ENCODE measurements around the gene CCDC40. TPM values are rescaled to one million over a fixed set of nuclear protein-coding genes. Genes with fewer than 3 reads are reported as not detected.

The CCDC40 gene
- total and polyA plus RNA-seq, 2 of the 13 experiments (the other 11 are each of a cell fraction or from before 2014, with no cell fraction given): 4.1 to 5.5 TPM

- no peak for TF ChIP-seq CREBL2 (CRISPR knock-in tag; IDR thresholded peaks at IDR 0.05; ENCODE audit: borderline replicate concordance)
- peak; percentile 63; the same call in 1 of the 2 replicates for TF ChIP-seq ZNF543 (CRISPR knock-in tag; IDR thresholded peaks at IDR 0.05)
- no peak for TF ChIP-seq CCAR2 (optimal IDR thresholded peaks at IDR 0.05; ENCODE audit: low read depth, low read length)
- no peak for TF ChIP-seq CAMTA2 (CRISPR knock-in tag; IDR thresholded peaks at IDR 0.05; ENCODE audit: borderline replicate concordance)
- TF ChIP-seq ZNF691 (CRISPR knock-in tag; IDR thresholded peaks at IDR 0.05; ENCODE audit: borderline replicate concordance, low read depth): no peak
- no peak for TF ChIP-seq KDM3A (CRISPR knock-in tag; IDR thresholded peaks at IDR 0.05; ENCODE audit: low read depth)
- TF ChIP-seq ZFP62 (CRISPR knock-in tag; IDR thresholded peaks at IDR 0.05): no peak
- TF ChIP-seq GMEB1 (CRISPR knock-in tag; IDR thresholded peaks at IDR 0.05; ENCODE audit: borderline replicate concordance): no peak
- TF ChIP-seq ZNF777 (CRISPR knock-in tag; IDR thresholded peaks at IDR 0.05): no peak
- peak; percentile 70; the same call in 1 of the 2 replicates for TF ChIP-seq CCDC6 (CRISPR knock-in tag; IDR thresholded peaks at IDR 0.05)
- peak; percentile 54; the same call in 1 of the 2 replicates for TF ChIP-seq NR2C2 (CRISPR knock-in tag; IDR thresholded peaks at IDR 0.05; ENCODE audit: borderline replicate concordance)
- TF ChIP-seq HMG20B (CRISPR knock-in tag; conservative IDR thresholded peaks at IDR 0.05): 0 out of 2 replicates have a peak, but pooled peaks have one; percentile 55
- TF ChIP-seq ZNF563 (CRISPR knock-in tag; IDR thresholded peaks at IDR 0.05): 0 out of 2 replicates have a peak, but pooled peaks have one; percentile 57
- TF ChIP-seq RCOR2 (CRISPR knock-in tag; IDR thresholded peaks at IDR 0.05): peak; percentile 12; the same call in 1 of the 2 replicates
- no peak for TF ChIP-seq SOX5 (CRISPR knock-in tag; IDR thresholded peaks at IDR 0.05; ENCODE audit: borderline replicate concordance)
- no peak for TF ChIP-seq TBL1XR1 (IDR thresholded peaks at IDR 0.05; ENCODE audit: borderline replicate concordance, low read length, partially characterized antibody)
- no peak for TF ChIP-seq GLI4 (CRISPR knock-in tag; IDR thresholded peaks at IDR 0.05; ENCODE audit: borderline replicate concordance)
- no peak for TF ChIP-seq NBN (conservative IDR thresholded peaks at IDR 0.05)
- peak; percentile 96 for TF ChIP-seq NFKB2 (CRISPR knock-in tag; IDR thresholded peaks at IDR 0.05; ENCODE audit: borderline replicate concordance)
- TF ChIP-seq PITX1 (CRISPR knock-in tag; IDR thresholded peaks at IDR 0.05): 0 out of 2 replicates have a peak, but pooled peaks have one; percentile 65
- TF ChIP-seq MXD4 (CRISPR knock-in tag; IDR thresholded peaks at IDR 0.05): peak; percentile 38; the same call in 1 of the 2 replicates
- TF ChIP-seq ETV5 (CRISPR knock-in tag; IDR thresholded peaks at IDR 0.05; ENCODE audit: borderline replicate concordance): no peak
- no peak; the same call in 1 of the 2 replicates for TF ChIP-seq HINFP (CRISPR knock-in tag; IDR thresholded peaks at IDR 0.05; ENCODE audit: low read depth)
- no peak; the same call in 1 of the 2 replicates for TF ChIP-seq ZNF773 (CRISPR knock-in tag; IDR thresholded peaks at IDR 0.05; ENCODE audit: borderline replicate concordance)
- TF ChIP-seq SPEN (CRISPR knock-in tag; IDR thresholded peaks at IDR 0.05; ENCODE audit: low read depth): no peak
- TF ChIP-seq POLR2G (IDR thresholded peaks at IDR 0.05; ENCODE audit: low read depth, low read length): no peak
Observed at GRCh38 chr17:80018917-80019651, 17.4 kb upstream of the CCDC40 start (continued).
